ENCODE measurements around the gene CMC4.

Gene CMC4

GRCh38 chrX:155070975-155071693 is at the start of gene CMC4, which contains the start of the genes BRCC3 and MTCP1:
CMC4 (minus strand) TSS chrX:155071136; CDS start chrX:155064023, 7,113 bp downstream.
BRCC3 (plus strand) TSS chrX:155071508; CDS start chrX:155071528, 20 bp downstream.
MTCP1 (minus strand) TSS chrX:155071136; CDS start chrX:155066010, 5,126 bp downstream.
- Histone ChIP-seq H3K36me3 (peaks cover 32% of the 10 kb centered on the region), H3K4me3 (ENCODE audit: low read depth, low read length) (peak within 1 kb of the TSS; percentile 86), H3K9me3 (ENCODE audit: severe bottlenecking) (no peaks in the 10 kb centered on the region), H3K27ac (peak within 1 kb of the TSS; percentile 90), H3K27me3 (ENCODE audit: insufficient read depth, low read depth, severe bottlenecking) (no peaks in the 10 kb centered on the region)
- peak; percentile 91 for DNase-seq
- TF ChIP-seq, protein P1, sequence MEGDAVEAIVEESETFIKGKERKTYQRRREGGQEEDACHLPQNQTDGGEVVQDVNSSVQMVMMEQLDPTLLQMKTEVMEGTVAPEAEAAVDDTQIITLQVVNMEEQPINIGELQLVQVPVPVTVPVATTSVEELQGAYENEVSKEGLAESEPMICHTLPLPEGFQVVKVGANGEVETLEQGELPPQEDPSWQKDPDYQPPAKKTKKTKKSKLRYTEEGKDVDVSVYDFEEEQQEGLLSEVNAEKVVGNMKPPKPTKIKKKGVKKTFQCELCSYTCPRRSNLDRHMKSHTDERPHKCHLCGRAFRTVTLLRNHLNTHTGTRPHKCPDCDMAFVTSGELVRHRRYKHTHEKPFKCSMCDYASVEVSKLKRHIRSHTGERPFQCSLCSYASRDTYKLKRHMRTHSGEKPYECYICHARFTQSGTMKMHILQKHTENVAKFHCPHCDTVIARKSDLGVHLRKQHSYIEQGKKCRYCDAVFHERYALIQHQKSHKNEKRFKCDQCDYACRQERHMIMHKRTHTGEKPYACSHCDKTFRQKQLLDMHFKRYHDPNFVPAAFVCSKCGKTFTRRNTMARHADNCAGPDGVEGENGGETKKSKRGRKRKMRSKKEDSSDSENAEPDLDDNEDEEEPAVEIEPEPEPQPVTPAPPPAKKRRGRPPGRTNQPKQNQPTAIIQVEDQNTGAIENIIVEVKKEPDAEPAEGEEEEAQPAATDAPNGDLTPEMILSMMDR (IDR thresholded peaks at IDR 0.05; ENCODE audit: low read depth, low read length): no peak

DNA sequence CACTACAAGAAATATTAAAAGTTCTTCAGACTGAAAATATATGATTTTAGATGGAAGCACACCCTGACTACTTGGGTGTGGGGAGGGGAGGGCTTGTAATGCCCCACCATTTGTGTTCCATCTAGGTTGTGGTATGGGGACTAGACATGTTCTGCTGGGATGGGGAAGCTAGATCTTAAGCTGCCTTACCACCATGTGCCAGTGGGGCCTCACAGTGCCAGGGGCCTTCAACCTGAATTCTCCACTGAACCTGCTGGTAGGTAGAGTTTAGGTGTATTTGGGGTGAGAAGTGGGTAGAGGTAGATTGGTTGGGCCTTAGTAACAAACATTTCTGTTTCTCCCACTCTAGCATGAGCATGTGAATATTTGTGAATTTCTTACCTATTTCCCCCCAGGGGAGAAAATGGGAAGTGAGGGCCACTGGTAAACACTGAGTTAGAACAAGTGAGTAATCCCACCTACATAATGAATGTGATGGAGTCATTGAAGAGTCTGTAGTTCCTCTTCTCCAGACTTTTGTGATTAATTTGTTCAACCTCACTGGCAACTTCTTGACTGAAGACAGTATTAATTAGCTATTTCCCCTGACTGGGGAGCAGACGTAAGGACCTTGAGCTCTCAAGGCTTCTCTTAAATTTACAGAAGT is 44.4 kb upstream of the CMC4 start:
- Histone ChIP-seq H3K4me3 (ENCODE audit: low read depth, low read length) (no peak overlapping the region), H3K9me3 (ENCODE audit: severe bottlenecking) (no peaks in the 10 kb centered on the region), H3K27ac (no peak overlapping the region), H3K36me3 (peaks cover 10% of the 10 kb centered on the region; the same call in 1 of the 2 replicates), H3K27me3 (ENCODE audit: insufficient read depth, low read depth, severe bottlenecking) (no peaks in the 10 kb centered on the region)
- TF ChIP-seq, protein P1 (IDR thresholded peaks at IDR 0.05; ENCODE audit: low read depth, low read length): no peak
- no peak for DNase-seq

- peaks cover 9% of the 10 kb centered on the region for H3K36me3 ChIP-seq
- TF ChIP-seq, protein P1 (IDR thresholded peaks at IDR 0.05; ENCODE audit: low read depth, low read length): no peak
- no peak for DNase-seq
- no peaks in the 10 kb centered on the region for H3K27me3 ChIP-seq (ENCODE audit: insufficient read depth, low read depth, severe bottlenecking)
- no peak overlapping the region for H3K27ac ChIP-seq
- no peak overlapping the region for H3K4me3 ChIP-seq (ENCODE audit: low read depth, low read length)
- H3K9me3 ChIP-seq (ENCODE audit: severe bottlenecking): no peaks in the 10 kb centered on the region
Observed at GRCh38 chrX:155113097-155113496, 42.2 kb upstream of the CMC4 start.

DNA sequence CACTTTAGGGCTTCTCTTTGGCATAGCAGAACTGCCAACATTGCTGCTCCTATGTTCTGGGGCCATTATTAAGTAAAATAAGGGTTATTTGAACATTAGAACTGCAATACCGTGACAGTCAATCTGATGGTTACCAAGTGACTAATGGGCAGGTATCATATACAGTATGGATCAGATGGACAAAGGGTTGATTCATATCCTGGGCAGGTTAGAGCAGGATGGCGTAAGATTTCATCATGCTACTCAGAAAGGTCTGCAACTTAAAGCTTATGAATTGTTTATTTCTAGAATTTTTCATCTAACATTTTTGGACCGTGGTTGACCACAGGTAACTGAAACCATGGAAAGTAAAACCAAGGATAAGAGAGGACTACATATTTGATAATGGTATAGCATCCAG is 41.2 kb upstream of the CMC4 start:
- H3K27ac ChIP-seq: no peak overlapping the region
- H3K4me3 ChIP-seq (ENCODE audit: low read depth, low read length): no peak overlapping the region
- peaks cover 14% of the 10 kb centered on the region for H3K36me3 ChIP-seq
- H3K27me3 ChIP-seq (ENCODE audit: insufficient read depth, low read depth, severe bottlenecking): no peaks in the 10 kb centered on the region
- H3K9me3 ChIP-seq (ENCODE audit: severe bottlenecking): no peaks in the 10 kb centered on the region
- TF ChIP-seq, protein P1 (IDR thresholded peaks at IDR 0.05; ENCODE audit: low read depth, low read length): no peak
- no peak for DNase-seq

DNA sequence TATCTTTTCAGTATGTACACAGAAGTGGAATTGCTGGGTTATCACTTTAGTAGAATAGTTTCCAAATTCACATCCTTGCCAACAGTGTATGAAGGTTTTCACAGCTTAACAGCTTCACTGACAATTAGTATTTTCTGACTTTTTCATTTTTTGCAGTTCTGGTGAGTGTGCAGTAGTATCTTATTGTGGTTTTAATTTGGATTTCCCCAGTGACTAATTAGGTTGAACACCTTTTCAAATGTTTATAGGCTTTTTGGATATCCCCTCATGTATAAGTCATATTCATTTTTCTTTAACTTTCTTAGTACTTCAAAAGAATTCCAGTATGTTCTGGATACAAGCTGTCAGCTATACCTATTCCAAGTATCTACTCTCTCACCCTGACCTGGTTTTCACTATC is 37.5 kb upstream of the CMC4 start:
- Histone ChIP-seq H3K4me3 (ENCODE audit: low read depth, low read length) (no peak overlapping the region), H3K27ac (no peak overlapping the region), H3K36me3 (peaks cover 7% of the 10 kb centered on the region), H3K27me3 (ENCODE audit: insufficient read depth, low read depth, severe bottlenecking) (peaks cover 3% of the 10 kb centered on the region), H3K9me3 (ENCODE audit: severe bottlenecking) (no peaks in the 10 kb centered on the region)
- TF ChIP-seq, protein P1 (IDR thresholded peaks at IDR 0.05; ENCODE audit: low read depth, low read length): no peak
- no peak for DNase-seq

Data from WERI-Rb-1 (cell line).